Endothelial cell (in vitro differentiated cells): ENCODE results near the gene FAP. TPM values are rescaled to one million over a fixed set of nuclear protein-coding genes. Genes with fewer than 3 reads are reported as not detected.

Experiments
- DNase-seq: peaks from one replicate; pipeline ENCODE4 v3.0.0; 2021; ENCODE audit warnings: low spot score
- H3K27ac Mint-ChIP-seq: one replicate; pipeline ENCODE4 v1.8.0; 2021; ENCODE audit warnings: mixed read lengths, inconsistent platforms; ENCODE audit not compliant: unreplicated experiment
- H3K27me3 Mint-ChIP-seq: one replicate; pipeline ENCODE4 v1.8.0; 2021; ENCODE audit warnings: mild to moderate bottlenecking, moderate library complexity, mixed read lengths, inconsistent platforms; ENCODE audit not compliant: unreplicated experiment
- H3K36me3 Mint-ChIP-seq: one replicate; pipeline ENCODE4 v1.8.0; 2021; ENCODE audit warnings: mild to moderate bottlenecking, low read depth, mixed read lengths, inconsistent platforms; ENCODE audit not compliant: unreplicated experiment
- H3K4me1 Mint-ChIP-seq: one replicate; pipeline ENCODE4 v1.8.0; 2021; ENCODE audit warnings: mild to moderate bottlenecking, mixed read lengths, inconsistent platforms; ENCODE audit not compliant: unreplicated experiment
- H3K4me3 Mint-ChIP-seq: one replicate; pipeline ENCODE4 v1.8.0; 2021; ENCODE audit warnings: mild to moderate bottlenecking, mixed read lengths, inconsistent platforms; ENCODE audit not compliant: unreplicated experiment
- H3K9me3 Mint-ChIP-seq: one replicate; pipeline ENCODE4 v1.8.0; 2021; ENCODE audit warnings: mixed read lengths, inconsistent platforms; ENCODE audit not compliant: unreplicated experiment
- CTCF ChIP-seq: fragments of 200-600 bp; sonication (generic); IDR thresholded peaks from one replicate; pipeline ENCODE4 v1.5.0; 2021; ENCODE audit warnings: antibody characterized with exemption; ENCODE audit not compliant: unreplicated experiment
- long read RNA-seq: library from polyadenylated mRNA; unstranded; transcript quantifications from one replicate; pipeline ENCODE4 v2.0.0, GENCODE V29; 2020; ENCODE audit not compliant: unreplicated experiment
- total RNA-seq: library from RNA; stranded (reverse); fragmentation: NEBNext Ultra II Directional; extraction: Animal tissue kit (Norgen Biotek cat#: 25700); gene quantifications from one replicate; pipeline ENCODE4 v1.2.1, GENCODE V29; 2021; ENCODE audit not compliant: unreplicated experiment

The FAP gene
- total RNA-seq = not detected
- long read RNA-seq = 0 reads

- no peaks in the 10 kb centered on the region for H3K36me3 Mint-ChIP-seq
- no peak within 1 kb of the TSS for H3K27ac Mint-ChIP-seq
- H3K4me1 Mint-ChIP-seq = no peaks in the 10 kb centered on the region
- no peaks in the 10 kb centered on the region for H3K9me3 Mint-ChIP-seq
- H3K4me3 Mint-ChIP-seq = no peak within 1 kb of the TSS
- no peak for TF ChIP-seq CTCF
- H3K27me3 Mint-ChIP-seq = no peaks in the 10 kb centered on the region
- no peak for DNase-seq
These were observed at the start of gene FAP for GRCh38 chr2:162243294-162243693. FAP (minus strand) TSS chr2:162243445; CDS start chr2:162243327, 118 bp downstream.

GRCh38 chr2:162291748-162292147, 48.5 kb upstream of the FAP start:
- Mint-ChIP-seq H3K27me3 (no peaks in the 10 kb centered on the region), H3K9me3 (no peaks in the 10 kb centered on the region)
- DNase-seq = no peak

GRCh38 chr2:162282765-162283425, 39.6 kb upstream of the FAP start:
- no peaks in the 10 kb centered on the region for H3K36me3 Mint-ChIP-seq
- no peaks in the 10 kb centered on the region for H3K9me3 Mint-ChIP-seq
- no peak overlapping the region for H3K4me3 Mint-ChIP-seq
- no peak overlapping the region for H3K27ac Mint-ChIP-seq
- no peak for DNase-seq
- no peaks in the 10 kb centered on the region for H3K27me3 Mint-ChIP-seq
- no peak for TF ChIP-seq CTCF
- H3K4me1 Mint-ChIP-seq = no peaks in the 10 kb centered on the region

More at GRCh38 chr2:162291748-162292147, 48.5 kb upstream of the FAP start:
- Mint-ChIP-seq H3K27ac (no peak overlapping the region), H3K4me3 (no peak overlapping the region), H3K36me3 (no peaks in the 10 kb centered on the region), H3K4me1 (no peaks in the 10 kb centered on the region)
- TF ChIP-seq CTCF = no peak

GRCh38 chr2:162280654-162281053, 37.4 kb upstream of the FAP start:
- no peaks in the 10 kb centered on the region for H3K36me3 Mint-ChIP-seq
- TF ChIP-seq CTCF = no peak
- H3K27ac Mint-ChIP-seq = no peak overlapping the region
- H3K27me3 Mint-ChIP-seq = no peaks in the 10 kb centered on the region
- no peak overlapping the region for H3K4me3 Mint-ChIP-seq
- DNase-seq = no peak
- no peaks in the 10 kb centered on the region for H3K9me3 Mint-ChIP-seq
- no peaks in the 10 kb centered on the region for H3K4me1 Mint-ChIP-seq

GRCh38 chr2:162277381-162277780, 34.1 kb upstream of the FAP start:
- Mint-ChIP-seq H3K27me3 (no peaks in the 10 kb centered on the region), H3K4me3 (no peak overlapping the region), H3K4me1 (no peaks in the 10 kb centered on the region), H3K9me3 (no peaks in the 10 kb centered on the region), H3K27ac (no peak overlapping the region), H3K36me3 (no peaks in the 10 kb centered on the region)
- no peak for DNase-seq
- TF ChIP-seq CTCF = no peak
